CD4-positive, alpha-beta T cell treated with Interleukin-4 for 4 hours (primary cell): ENCODE measurements around the gene CHCHD5.
"Not testable (repeated sequence)": the region's sequence is repeated elsewhere in the genome, so short reads cannot be mapped to it uniquely, and the experiment has no call there.

Source experiments
- DNase-seq: peaks from one replicate; pipeline ENCODE4 v3.0.0-alpha.2; 2020

The CHCHD5 gene

GRCh38 chr2:112588611-112589045 is 4.2 kb downstream of the CHCHD5 start:
- no peak for DNase-seq

DNA sequence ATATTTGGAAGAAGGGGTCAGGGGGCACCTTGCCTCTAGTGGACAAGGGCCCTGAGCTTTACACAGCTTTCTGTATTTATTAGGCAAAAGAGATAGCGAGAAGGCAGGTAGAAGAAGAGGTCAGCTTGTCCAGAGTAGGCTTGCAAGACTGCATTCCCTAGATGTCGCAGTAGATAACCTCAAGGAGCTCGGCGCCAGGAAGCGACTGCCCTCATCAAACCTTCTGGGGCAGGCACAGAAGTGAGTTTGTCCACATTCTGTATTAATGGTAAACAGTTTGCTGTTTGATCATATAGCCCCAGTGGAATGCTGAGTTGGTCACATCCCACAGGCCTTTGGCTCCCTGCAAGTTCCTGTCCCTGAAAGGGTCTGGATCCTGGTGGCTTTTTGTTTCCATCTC is 7.0 kb downstream of the CHCHD5 start:
- no peak for DNase-seq

GRCh38 chr2:112593736-112594135 is 9.3 kb downstream of the CHCHD5 start:
- DNase-seq: no peak

DNA sequence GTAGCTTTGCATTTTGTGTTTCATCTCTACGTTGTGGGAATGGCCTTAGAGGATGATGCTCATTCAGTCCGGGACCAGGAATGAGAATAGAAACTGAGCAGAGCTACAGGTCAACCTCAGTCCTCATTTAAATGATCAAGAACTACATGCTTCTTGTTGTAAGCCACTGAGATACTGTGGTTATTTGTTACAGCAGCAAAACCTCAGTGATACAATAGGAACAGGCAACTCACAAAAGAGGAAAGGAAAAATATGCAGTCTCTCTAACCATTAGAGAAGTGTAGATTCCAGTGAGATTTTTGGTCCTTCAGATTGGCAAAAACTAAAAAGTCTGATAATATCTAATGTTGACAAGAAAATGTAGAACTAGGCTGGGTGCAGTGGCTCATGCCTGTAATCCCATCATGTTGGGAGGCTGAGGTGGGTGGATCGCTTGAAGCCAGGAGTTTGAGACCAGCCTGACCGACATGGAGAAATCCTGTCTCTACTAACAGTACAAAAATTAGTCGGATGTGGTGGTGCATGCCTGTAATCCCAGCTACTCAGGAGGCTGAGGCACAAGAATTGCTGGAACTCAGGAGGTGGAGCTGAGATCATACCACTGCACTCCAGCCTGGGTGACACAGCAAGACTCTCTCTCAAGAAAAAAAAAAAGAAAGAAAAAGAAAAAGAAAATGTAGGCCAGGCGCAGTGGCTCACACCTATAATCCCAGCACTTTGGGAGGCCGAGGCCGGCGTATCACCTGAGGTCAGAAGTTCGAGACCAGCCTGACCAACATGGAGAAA is 13.3 kb downstream of the CHCHD5 start:
- DNase-seq: no peak

- DNase-seq: no peak
Observed at GRCh38 chr2:112600634-112601033, 16.2 kb downstream of the CHCHD5 start.

DNA sequence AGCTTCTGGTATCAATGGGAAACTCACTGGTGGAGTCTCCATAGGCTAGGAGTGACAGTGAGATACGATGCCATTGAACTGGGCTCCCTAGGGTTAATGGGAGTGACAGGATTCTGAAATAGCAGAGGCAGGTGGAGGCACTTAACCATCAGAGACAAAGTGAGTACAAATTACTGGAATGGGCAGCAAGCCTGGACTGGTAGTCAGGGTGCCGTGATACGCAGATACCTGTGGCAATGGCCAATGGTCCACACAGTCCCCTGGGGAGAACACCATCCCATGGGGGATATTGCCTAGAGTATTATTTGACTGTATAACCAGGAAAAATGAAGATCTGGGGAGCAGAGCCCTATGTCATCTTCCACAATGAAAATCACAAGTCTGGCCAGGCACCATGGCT is 17.3 kb downstream of the CHCHD5 start:
- no peak for DNase-seq

GRCh38 chr2:112602917-112603316 is 18.5 kb downstream of the CHCHD5 start:
- DNase-seq: no peak

- no peak for DNase-seq
Observed at GRCh38 chr2:112603731-112604130, 19.3 kb downstream of the CHCHD5 start.

DNA sequence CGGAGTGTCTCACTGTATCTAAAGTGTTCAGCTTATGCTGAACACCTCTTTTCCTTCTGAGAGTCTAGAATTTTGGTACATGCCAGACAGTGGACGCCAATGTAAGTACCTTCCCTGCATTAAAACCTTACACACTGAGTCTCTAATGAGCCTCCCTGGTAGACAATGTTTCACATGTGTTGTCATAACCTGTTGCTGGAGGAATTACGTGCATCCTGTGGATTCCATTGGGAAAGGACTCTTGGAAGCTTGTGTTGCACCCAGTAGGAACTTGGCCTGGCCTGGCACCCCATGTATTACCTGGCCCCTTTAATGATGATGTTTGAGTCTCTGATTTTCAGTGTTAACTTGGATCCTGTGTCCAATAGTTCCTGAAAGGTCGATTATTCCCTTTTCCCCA is 20.5 kb downstream of the CHCHD5 start:
- no peak for DNase-seq

DNA sequence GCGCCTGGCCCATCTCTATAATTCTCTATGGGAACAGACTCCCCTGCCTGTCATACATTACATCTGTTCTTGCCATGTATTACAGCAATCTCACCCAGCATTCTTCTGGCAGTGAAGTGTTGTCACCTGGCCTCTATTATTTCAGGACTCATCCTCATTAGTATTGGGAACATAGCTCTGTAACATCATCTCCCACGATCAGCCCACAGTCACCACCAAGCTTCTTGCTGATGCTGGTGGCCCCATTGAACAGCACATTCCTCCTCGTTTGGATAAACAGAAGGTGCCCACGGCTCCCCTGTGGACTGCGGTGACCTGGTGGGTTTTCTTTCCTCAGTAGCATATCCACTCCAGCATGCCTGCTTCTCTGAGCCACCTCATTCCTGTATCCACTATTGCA is 21.5 kb downstream of the CHCHD5 start:
- no peak for DNase-seq

GRCh38 chr2:112606547-112606946 is 22.1 kb downstream of the CHCHD5 start:
- DNase-seq: no peak

DNA sequence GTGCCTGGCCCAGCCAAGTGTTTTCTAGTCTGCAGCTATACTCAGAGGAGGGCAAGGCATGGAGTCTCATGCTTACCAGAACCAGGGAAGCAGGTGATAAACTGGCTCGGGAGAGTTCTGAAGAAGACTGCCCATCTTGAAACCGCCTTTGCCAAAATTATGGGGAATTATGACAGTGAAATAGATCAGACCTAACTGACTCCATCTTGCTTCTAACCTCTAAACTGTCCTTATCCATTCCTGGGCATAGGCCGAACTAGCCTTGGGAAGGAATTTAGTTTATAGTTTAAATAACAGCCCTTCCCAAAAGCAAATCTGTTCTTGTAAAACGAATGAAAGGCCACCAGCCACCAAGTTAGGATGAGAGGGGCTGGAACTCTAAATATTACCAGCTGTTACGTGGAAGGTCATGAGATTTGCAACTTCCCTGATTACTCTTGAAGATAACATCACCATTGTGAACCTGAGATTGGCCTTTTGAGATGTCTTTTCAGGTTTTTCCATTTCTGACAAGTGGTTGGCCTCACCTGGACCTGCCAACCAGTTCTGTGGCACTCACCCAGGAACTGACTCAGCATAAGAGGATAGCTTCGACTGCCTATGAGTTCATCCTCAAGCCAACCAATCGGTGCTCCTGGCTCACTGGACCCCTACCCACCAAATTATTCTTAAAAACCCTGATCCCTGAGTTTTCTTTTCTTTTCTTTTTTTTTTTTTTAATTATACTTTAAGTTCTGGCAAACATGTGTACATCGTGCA is 23.4 kb downstream of the CHCHD5 start:
- no peak for DNase-seq

DNA sequence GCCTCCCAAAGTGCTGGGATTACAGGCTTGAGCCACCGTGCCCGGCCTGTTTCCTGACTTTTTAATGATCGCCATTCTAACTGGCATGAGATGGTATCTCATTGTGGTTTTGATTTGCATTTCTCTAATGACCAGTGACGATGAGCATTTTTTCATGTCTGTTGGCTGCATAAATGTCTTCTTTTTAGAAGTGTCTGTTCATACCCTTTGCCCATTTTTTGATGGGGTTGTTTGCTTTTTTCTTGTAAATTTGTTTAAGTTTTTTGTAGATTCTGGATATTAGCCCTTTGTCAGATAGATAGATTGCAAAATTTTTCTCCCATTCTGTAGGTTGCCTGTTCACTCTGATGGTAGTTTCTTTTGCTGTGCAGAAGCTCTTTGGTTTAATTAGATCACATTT is 24.9 kb downstream of the CHCHD5 start:
- not testable (repeated sequence) for DNase-seq

DNA sequence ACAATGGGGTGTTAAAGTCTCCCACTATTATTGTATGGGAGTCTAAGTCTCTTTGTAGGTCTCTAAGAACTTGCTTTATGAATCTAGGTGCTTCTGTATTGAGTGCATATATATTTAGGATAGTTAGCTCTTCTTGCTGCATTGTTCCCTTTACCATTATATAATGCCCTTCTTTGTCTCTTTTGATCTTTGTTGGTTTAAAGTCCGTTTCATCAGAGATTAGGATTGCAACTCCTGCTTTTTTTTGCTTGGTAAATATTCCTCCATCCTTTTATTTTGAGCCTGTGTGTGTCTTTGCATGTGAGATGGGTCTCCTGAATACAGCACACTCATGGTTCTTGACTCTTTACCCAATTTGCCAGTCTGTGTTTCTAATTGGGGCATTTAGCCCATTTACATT is 27.9 kb downstream of the CHCHD5 start:
- DNase-seq: not testable (repeated sequence)

- DNase-seq: no peak
Observed at GRCh38 chr2:112614201-112614840, 29.9 kb downstream of the CHCHD5 start.

DNA sequence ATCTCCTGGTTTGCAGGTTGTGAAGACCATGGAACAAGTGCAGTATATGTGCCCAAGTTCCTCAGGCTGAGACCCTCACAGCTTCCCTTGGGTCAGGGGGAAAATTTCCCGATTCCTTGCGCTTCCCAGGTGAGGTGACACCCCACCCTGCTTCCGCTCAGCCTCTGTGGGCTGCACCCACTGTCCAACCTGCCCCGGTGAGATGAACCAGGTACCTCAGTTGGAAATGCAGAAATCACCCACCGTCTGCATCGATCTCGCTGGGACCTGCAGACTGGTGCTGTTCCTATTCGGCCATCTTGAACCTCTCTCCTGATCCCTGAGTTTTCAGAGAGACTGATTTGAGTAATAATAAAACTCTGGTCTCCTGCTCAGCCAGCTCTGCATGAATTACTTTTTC is 30.6 kb downstream of the CHCHD5 start:
- DNase-seq: no peak

GRCh38 chr2:112615798-112616197 is 31.4 kb downstream of the CHCHD5 start:
- DNase-seq: not testable (repeated sequence)

- no peak for DNase-seq
Observed at GRCh38 chr2:112618383-112618782, 34.0 kb downstream of the CHCHD5 start.

DNA sequence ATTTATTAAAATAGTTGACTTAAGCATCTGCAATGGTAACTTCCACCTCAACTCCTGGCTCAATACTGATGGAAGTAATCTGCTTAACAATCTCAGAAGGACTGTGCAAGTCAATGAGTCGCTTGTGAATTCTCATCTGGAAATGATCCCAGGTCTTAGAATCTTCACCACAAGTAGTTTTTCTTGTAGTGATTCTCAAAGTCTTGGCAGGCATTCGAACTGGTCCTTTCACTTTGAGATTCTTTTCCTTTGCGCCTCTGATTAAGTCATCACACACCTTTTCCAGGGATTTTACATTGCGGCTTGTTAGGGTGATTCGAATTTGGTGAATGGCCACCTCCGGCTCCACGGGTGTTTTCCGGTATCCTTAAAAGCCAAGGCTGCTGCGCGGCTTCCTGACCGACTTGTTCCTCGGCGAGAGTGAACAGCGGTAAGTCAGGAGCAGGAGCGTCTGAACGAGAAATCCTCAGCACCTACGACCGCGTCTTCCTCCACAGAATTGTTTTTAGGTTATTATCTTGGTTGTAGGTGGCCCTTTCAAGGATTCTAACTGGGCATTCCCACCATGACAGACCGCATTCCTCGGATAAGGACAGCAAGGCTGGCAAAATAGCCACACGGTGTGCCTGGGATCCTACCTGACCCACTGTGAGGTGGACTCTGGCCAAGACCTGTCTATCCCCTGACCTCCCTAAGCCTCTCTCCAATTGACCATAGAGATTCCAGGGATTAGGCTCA is 37.5 kb downstream of the CHCHD5 start:
- DNase-seq: no peak

DNA sequence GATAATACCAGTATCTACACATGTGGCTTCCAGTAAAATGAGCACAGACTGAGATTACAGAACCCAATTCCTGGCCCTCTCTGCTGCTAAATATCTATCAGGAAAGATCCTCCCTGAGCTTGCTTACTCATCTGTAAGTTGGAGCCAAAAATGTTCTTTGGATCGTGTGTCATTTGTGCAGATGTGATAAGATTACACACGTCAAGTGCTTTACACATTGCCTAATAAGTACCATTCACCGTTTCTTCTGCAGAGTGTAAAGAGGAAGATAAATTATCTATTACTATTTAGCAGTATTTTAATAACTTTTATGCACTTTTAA is 38.1 kb downstream of the CHCHD5 start:
- no peak for DNase-seq

GRCh38 chr2:112623913-112624777 is 39.7 kb downstream of the CHCHD5 start:
- DNase-seq: peak; percentile 89

GRCh38 chr2:112625474-112626114 is 41.2 kb downstream of the CHCHD5 start:
- no peak for DNase-seq
